B cell (primary cell): ENCODE measurements around the gene RNF34. TPM values are rescaled to one million over a fixed set of nuclear protein-coding genes. Genes with fewer than 3 reads are reported as not detected.
"Not testable (repeated sequence)": the region's sequence is repeated elsewhere in the genome, so short reads cannot be mapped to it uniquely, and the experiment has no call there.

ENCODE experiments used
- ATAC-seq: fragments of 200-7000 bp; cut with Tn5 transposase; one replicate; pipeline ENCODE4 v1.10.0; 2021; ENCODE audit warnings: low read depth, mild to moderate bottlenecking, moderate number of reproducible peaks, moderate library complexity
- CTCF ChIA-PET: fragments of 350-600 bp; sonication (Branson Sonifier 250); formaldehyde crosslinking; loops from one replicate; lab custom pipeline; 2021; ENCODE audit warnings: antibody characterized with exemption, inconsistent platforms; lab: Charles Lee
- POLR2A ChIA-PET: fragments of 350-600 bp; sonication (Branson Sonifier 250); formaldehyde crosslinking; loops from one replicate; lab custom pipeline; 2021; ENCODE audit warnings: antibody characterized with exemption; lab: Charles Lee
- DNase-seq: peaks from one replicate; pipeline ENCODE4 v3.0.0; 2013
- H2AFZ ChIP-seq: 2 replicates; pipeline ENCODE4 v1.6.1; 2012; ENCODE audit warnings: mild to moderate bottlenecking, low read depth, low read length; ENCODE audit not compliant: insufficient read depth, poor library complexity, severe bottlenecking
- H3K27ac ChIP-seq, 2 donors: 1 replicate in 1 of 2; 2 replicates in 1 of 2; pipeline ENCODE4 v1.5.1; 2012 to 2013; ENCODE audit warnings: low read length in 2 of 2, mild to moderate bottlenecking in 2 of 2, moderate library complexity in 1 of 2
- H3K27me3 ChIP-seq, 4 experiments: fragments of 200-600 bp in 1 of 4; sonication (generic) in 1 of 4; replicated peaks in 1 of 4; 1 replicate in 2 of 4; 2 replicates in 2 of 4; pipeline versions ENCODE4 v1.6.1 to v1.7.0; 2013 to 2016; ENCODE audit warnings: low read length in 3 of 4, mild to moderate bottlenecking in 2 of 4, mixed read lengths in 1 of 4, moderate library complexity in 1 of 4; ENCODE audit not compliant: insufficient read depth in 4 of 4, control insufficient read depth in 3 of 4; ENCODE audit errors: control extremely low read depth in 1 of 4
- H3K36me3 ChIP-seq, 2 experiments: replicated peaks in 1 of 2; 1 replicate in 1 of 2; 2 replicates in 1 of 2; pipeline versions ENCODE4 v1.6.1 to v1.7.1; 2013; ENCODE audit warnings: low read length in 1 of 2; ENCODE audit not compliant: insufficient read depth in 2 of 2, control insufficient read depth in 1 of 2; ENCODE audit errors: control extremely low read depth in 1 of 2, extremely low read depth in 1 of 2
- H3K4me1 ChIP-seq, 2 donors: fragments of 200-600 bp in 1 of 2; sonication (generic) in 1 of 2; 1 replicate in 1 of 2; 2 replicates in 1 of 2; pipeline versions ENCODE4 v1.5.1 to v1.6.1; 2013 to 2017; ENCODE audit warnings: low read length in 2 of 2; ENCODE audit not compliant: control insufficient read depth in 2 of 2, insufficient read depth in 2 of 2
- H3K4me2 ChIP-seq: replicated peaks from 2 replicates; pipeline ENCODE3; 2012; ENCODE audit warnings: mild to moderate bottlenecking, low read depth, low read length; ENCODE audit not compliant: poor library complexity, severe bottlenecking
- H3K4me3 ChIP-seq, 5 experiments: fragments of 200-600 bp in 1 of 5; sonication (generic) in 1 of 5; 1 replicate in 3 of 5; 2 replicates in 2 of 5; pipeline versions ENCODE4 v1.5.1 to v1.7.0; 2011 to 2016; ENCODE audit warnings: low read length in 4 of 5, mild to moderate bottlenecking in 4 of 5, low read depth in 2 of 5, control low read depth in 1 of 5, moderate library complexity in 1 of 5; ENCODE audit not compliant: insufficient read depth in 1 of 5; ENCODE audit errors: control extremely low read depth in 1 of 5, extremely low read depth in 1 of 5
- H3K79me2 ChIP-seq: fragments of 200-600 bp; sonication (generic); one replicate; pipeline ENCODE4 v1.6.0; 2016; ENCODE audit warnings: low read length; ENCODE audit not compliant: control insufficient read depth, insufficient read depth
- H3K9ac ChIP-seq: fragments of 200-600 bp; sonication (generic); 2 replicates; pipeline ENCODE4 v1.6.1; 2017; ENCODE audit warnings: mild to moderate bottlenecking, low read length, moderate library complexity
- H3K9me3 ChIP-seq, 3 donors: one replicate each; pipeline versions ENCODE4 v1.6.1 to v1.7.1; 2013; ENCODE audit warnings: low read length in 2 of 3; ENCODE audit not compliant: control insufficient read depth in 2 of 3, insufficient read depth in 1 of 3; ENCODE audit errors: control extremely low read depth in 1 of 3
- H4K20me1 ChIP-seq: 2 replicates; pipeline ENCODE4 v1.6.0; 2012; ENCODE audit warnings: mild to moderate bottlenecking, low read length; ENCODE audit not compliant: insufficient read depth, control insufficient read depth, poor library complexity, severe bottlenecking
- H3K27ac Mint-ChIP-seq: one replicate; pipeline ENCODE4 v1.8.0; 2021; ENCODE audit warnings: mixed read lengths
- H3K27me3 Mint-ChIP-seq: one replicate; pipeline ENCODE4 v1.8.0; 2021; ENCODE audit warnings: mixed read lengths
- H3K4me1 Mint-ChIP-seq: one replicate; pipeline ENCODE4 v1.8.0; 2021; ENCODE audit warnings: mixed read lengths
- H3K4me3 Mint-ChIP-seq: one replicate; pipeline ENCODE4 v1.8.0; 2021; ENCODE audit warnings: mixed read lengths
- H3K9me3 Mint-ChIP-seq: one replicate; pipeline ENCODE4 v1.8.0; 2022; ENCODE audit warnings: mixed read lengths; ENCODE audit not compliant: insufficient read depth
- CTCF ChIP-seq: fragments of 200-600 bp; IDR thresholded peaks from one replicate; pipeline ENCODE4 v1.8.0; 2022; ENCODE audit warnings: antibody characterized with exemption, mild to moderate bottlenecking
- EZH2 ChIP-seq: IDR thresholded peaks from 2 replicates; pipeline ENCODE4 v1.6.1; 2012; ENCODE audit warnings: borderline replicate concordance, low read depth, mild to moderate bottlenecking, moderate library complexity, low read length; ENCODE audit not compliant: insufficient read depth, poor library complexity, severe bottlenecking
- WGBS: methylation state at CpG from one replicate; pipeline ENCODE4 v1.1.5; 2013; ENCODE audit warnings: missing lambda C conversion rate; ENCODE audit not compliant: insufficient coverage; 5-methylcytosine and 5-hydroxymethylcytosine counted together
- intact Hi-C: fragments of 100-400 bp; cut with micrococcal nuclease; formaldehyde crosslinking; loops from one replicate; pipeline ENCODE4 v1.10.0; 2022
- polyA plus RNA-seq: library from polyadenylated mRNA; depleted of rRNA; stranded (reverse); fragments of >200 nt; gene quantifications from 2 replicates; pipeline ENCODE4 v1.2.3, GENCODE V29; 2012
- total RNA-seq, 2 donors: library from RNA; stranded (reverse); fragments of 120-200 nt in 1 of 2; gene quantifications; 1 replicate in 1 of 2; 2 replicates in 1 of 2; pipeline versions ENCODE4 v1.2.3 to v1.2.4, GENCODE V29; 2013 to 2022

Gene RNF34
- total and polyA plus RNA-seq, 2 donors (not counting 1 experiment from before 2014, with no cell fraction given), result 24.9 to 86.7 TPM

- DNase-seq (no peak), ATAC-seq (no peak)
- CTCF ChIA-PET, result no interaction called here
- H3K4me3 Mint-ChIP-seq, result no peak overlapping the region
- 82% methylated on average over 5 of the region's 6 CpGs for WGBS
- no peaks in the 10 kb centered on the region for H3K9me3 Mint-ChIP-seq
- Histone ChIP-seq H3K4me3 (no peak overlapping the region), H3K36me3 (no peaks in the 10 kb centered on the region), H2AFZ (no peak overlapping the region), H3K9me3 (peaks cover 0 to 5% (median 0%) of the 10 kb centered on the region in 3 donors), H3K4me2 (no peak overlapping the region), H3K79me2 (no peaks in the 10 kb centered on the region), H3K4me1 (no peaks in the 10 kb centered on the region), H4K20me1 (no peaks in the 10 kb centered on the region), H3K9ac (no peak overlapping the region), H3K27ac (no peak overlapping the region), H3K27me3 (no peaks in the 10 kb centered on the region)
- H3K27me3 Mint-ChIP-seq, result peaks cover 12% of the 10 kb centered on the region
- H3K27ac Mint-ChIP-seq, result peak overlapping the region; percentile 37
- no peaks in the 10 kb centered on the region for H3K4me1 Mint-ChIP-seq
- intact Hi-C loops, result no loop called here
- TF ChIP-seq CTCF (no peak), EZH2 (no peak)
- POLR2A ChIA-PET, result interaction anchor here (0.6 kb wide), 1 partner anchor 710 kb away, joined by 5 read pairs; no protein-coding TSS in a partner anchor
Observed at GRCh38 chr12:121371404-121371803, 28.5 kb upstream of the RNF34 start.

- Histone ChIP-seq H3K4me3 (no peak overlapping the region), H3K9me3 (peaks cover 0 to 5% (median 0%) of the 10 kb centered on the region in 3 donors), H3K27me3 (peaks cover 0 to 2% (median 0%) of the 10 kb centered on the region in 4 experiments), H3K36me3 (no peaks in the 10 kb centered on the region), H3K79me2 (no peaks in the 10 kb centered on the region), H3K9ac (no peak overlapping the region), H3K27ac (no peak overlapping the region), H3K4me2 (no peak overlapping the region), H2AFZ (no peak overlapping the region), H4K20me1 (no peaks in the 10 kb centered on the region), H3K4me1 (no peaks in the 10 kb centered on the region)
- 52% methylated on average over 3 of the region's 6 CpGs for WGBS
- ChIA-PET CTCF (no interaction called here), POLR2A (interaction anchor here (0.6 kb wide), 1 partner anchor 63 kb away, joined by 4 read pairs; no protein-coding TSS in a partner anchor)
- H3K27me3 Mint-ChIP-seq, result peaks cover 9% of the 10 kb centered on the region
- intact Hi-C loops, result no loop called here
- H3K4me1 Mint-ChIP-seq, result no peaks in the 10 kb centered on the region
- DNase-seq, result no peak
- TF ChIP-seq CTCF, result no peak
- no peak for TF ChIP-seq EZH2
- H3K27ac Mint-ChIP-seq, result no peak overlapping the region
- no peaks in the 10 kb centered on the region for H3K9me3 Mint-ChIP-seq
- no peak for ATAC-seq
- H3K4me3 Mint-ChIP-seq, result no peak overlapping the region
Observed at GRCh38 chr12:121373755-121374154, 26.2 kb upstream of the RNF34 start.

- H3K27me3 Mint-ChIP-seq, ATAC-seq, H4K20me1 ChIP-seq, H3K4me1 Mint-ChIP-seq, H3K27ac ChIP-seq, H3K79me2 ChIP-seq, H2AFZ ChIP-seq, intact Hi-C loops, H3K27ac Mint-ChIP-seq, H3K9ac ChIP-seq, H3K4me3 Mint-ChIP-seq, H3K4me2 ChIP-seq, POLR2A ChIA-PET, H3K27me3 ChIP-seq, H3K9me3 Mint-ChIP-seq, DNase-seq, H3K9me3 ChIP-seq, CTCF ChIA-PET, H3K36me3 ChIP-seq, H3K4me3 ChIP-seq, H3K4me1 ChIP-seq: not testable (repeated sequence)
- WGBS, result 98% methylated on average over 20 of the region's 23 CpGs
Observed at GRCh38 chr12:121374336-121374735, 25.6 kb upstream of the RNF34 start.
